NCI-H524 treated with DMSO at 0.1 percent for 48 hours (cell line): Measurements from ENCODE around the gene CYB561D2.

ENCODE experiments used
- DNase-seq: peaks from one replicate; lab custom pipeline; 2025; lab: John Stamatoyannopoulos, UW

The CYB561D2 gene

GRCh38 chr3:50323614-50324199 lies 27.0 kb upstream of the CYB561D2 start:
- no peak for DNase-seq

GRCh38 chr3:50324351-50325112 lies 26.1 kb upstream of the CYB561D2 start:
- DNase-seq, result peak; percentile 3

- no peak for DNase-seq
These were observed 25.6 kb upstream of the CYB561D2 start for GRCh38 chr3:50325113-50325480.

DNA sequence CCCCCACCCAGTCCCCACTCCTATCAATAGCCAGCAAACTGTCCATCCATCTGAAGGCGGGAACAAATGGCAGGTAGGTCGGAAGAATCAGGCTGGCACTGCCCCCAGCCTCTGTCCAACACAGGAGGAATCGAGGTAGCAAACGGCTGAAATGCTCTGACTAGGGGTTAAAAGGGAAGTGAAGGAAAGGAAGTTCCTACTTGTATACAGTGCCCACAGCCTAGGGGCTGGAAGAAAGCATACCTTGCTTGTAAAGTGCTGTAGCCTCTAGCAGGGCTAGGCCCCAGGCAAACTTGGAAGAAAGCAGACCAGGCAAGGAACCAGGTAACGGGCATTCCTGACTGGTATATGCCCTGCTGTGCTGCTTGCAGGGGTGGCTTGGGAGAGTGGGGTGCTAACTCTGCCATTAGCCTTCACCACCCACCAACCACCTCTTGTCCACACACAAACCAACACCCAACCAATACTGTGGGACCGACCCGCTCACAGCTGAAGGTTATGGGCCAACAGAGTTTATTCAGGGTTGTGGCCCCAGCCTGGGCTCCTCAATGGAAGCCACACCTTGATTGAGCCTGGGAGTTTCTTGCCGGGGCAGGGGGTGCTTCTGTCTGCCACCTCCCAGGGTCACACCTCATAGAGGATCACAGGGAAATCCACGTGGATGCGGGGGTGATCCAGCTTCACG lies 25.0 kb upstream of the CYB561D2 start:
- DNase-seq, result no peak

DNA sequence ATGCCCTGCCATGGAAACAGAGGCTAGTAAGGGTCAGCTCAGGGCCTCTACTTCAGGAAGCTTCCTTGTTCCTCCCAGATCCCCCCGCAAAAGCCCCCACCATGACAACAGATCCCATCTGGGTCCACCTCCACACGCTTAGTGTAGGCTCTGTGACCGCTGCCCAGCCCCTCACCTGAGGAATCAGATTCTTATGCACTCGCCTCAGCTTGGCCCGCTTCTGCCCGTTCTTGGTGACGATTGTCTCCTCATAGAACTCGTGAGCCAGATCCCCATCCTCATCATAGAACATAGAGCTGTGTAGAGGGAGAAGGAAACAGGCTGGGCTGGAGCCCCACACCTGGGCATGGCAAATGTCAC lies 24.5 kb upstream of the CYB561D2 start:
- no peak for DNase-seq

- DNase-seq, result no peak
These were observed 23.5 kb upstream of the CYB561D2 start for GRCh38 chr3:50327129-50327528.

- peak; percentile 69 for DNase-seq
These were observed 22.5 kb upstream of the CYB561D2 start, which contains the start of gene TUSC2 for GRCh38 chr3:50327943-50328691. Gene TUSC2, minus strand, starts transcription at chr3:50328223. Its CDS starts 124 bp downstream, at chr3:50328099.

DNA sequence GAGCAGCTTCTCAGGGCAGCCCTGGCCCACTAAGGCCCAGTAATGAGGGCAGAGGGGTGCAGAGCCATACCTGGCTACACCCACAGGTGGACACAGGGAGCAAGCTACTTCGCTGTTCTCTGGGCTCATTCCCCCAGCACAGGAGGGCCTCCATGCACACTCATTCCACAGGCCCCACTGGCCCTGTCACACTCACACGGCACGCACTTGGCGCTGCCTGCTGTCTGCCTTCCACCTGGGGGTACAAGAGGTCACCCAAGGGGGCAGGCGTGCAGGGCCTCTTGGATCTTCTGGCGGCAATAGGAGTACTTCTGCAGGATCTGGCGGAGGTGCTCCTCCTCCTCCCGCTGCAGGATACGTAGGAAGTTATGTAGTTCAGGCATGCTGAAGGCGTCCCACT lies 20.3 kb upstream of the CYB561D2 start:
- no peak for DNase-seq

DNA sequence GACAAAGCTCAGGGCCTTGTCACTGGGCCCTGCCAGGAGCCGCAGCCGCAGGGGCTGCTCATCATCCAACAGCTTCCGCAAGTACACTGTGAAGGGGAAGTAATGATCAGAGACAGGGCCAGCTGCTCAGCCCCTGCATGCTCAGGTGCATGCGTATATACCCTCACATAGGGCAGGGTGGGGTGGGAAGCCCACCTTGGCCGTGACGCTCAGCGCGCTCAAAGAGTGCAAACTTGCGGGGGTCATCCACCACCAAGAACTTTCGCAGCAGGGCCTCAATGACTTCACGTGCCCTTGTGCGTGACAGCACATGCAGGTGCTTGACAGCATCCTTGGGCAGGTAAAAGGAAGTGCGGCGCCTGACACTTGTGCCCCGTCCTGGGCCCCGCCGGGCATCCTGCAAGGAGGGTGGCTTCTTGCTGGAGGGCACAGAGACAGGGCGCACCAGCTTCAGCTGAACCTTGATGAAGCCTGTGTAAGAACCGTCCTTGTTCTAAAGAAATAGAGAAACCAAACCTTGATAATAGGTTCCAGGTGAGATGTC lies 19.2 kb upstream of the CYB561D2 start:
- no peak for DNase-seq

DNA sequence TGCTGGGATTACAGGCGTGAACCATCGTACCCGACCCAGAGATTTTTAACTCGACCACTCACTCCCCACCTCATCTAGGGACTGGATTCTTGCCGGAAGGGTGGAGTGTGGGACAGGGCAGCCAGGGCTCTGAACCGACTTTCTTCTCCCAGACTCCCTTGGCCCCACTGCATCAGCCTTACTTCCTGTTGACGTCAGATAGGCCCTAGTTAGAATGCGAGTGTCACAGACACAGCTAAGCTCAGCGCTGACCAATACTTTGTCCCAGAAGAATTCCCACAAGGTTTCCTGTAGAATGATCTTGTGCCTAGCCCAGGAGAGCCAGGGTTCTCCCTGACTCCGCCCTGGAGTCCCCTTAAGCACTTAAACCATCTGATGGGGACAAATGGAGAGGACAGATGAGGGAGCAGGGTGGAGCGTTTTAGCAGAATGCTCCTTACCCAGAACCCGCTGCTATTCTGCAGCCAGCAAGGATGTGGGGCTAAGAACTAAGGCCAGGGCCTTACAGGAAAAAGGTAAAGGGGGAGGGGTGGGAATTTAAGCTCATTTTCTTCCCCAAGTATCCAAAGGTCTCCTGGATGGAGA lies 16.8 kb upstream of the CYB561D2 start:
- DNase-seq, result no peak

GRCh38 chr3:50334339-50335075 lies 16.2 kb upstream of the CYB561D2 start:
- no peak for DNase-seq

- DNase-seq, result no peak
These were observed 14.0 kb upstream of the CYB561D2 start for GRCh38 chr3:50336452-50337174.

- DNase-seq, result peak; percentile 90
These were observed 13.3 kb upstream of the CYB561D2 start for GRCh38 chr3:50337175-50337861.

DNA sequence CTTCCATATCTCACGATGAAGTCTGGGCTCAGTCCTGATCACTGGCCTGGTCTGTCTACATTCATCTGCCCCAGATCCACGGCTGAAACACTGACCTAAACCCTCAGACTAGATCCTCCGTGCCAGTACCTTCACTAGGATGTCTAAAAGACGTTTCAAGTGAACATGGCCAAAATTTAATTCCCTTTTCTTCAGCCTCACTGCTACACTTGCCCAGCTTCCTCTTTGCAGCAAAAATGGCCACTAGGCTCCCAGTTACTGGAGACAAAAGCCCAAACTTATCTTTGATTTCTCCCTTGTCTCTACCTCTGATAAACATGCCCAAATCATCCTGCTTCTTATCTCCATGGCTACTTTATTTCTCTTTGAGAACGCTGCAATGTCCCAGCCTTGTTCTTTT lies 11.7 kb upstream of the CYB561D2 start:
- DNase-seq, result no peak

DNA sequence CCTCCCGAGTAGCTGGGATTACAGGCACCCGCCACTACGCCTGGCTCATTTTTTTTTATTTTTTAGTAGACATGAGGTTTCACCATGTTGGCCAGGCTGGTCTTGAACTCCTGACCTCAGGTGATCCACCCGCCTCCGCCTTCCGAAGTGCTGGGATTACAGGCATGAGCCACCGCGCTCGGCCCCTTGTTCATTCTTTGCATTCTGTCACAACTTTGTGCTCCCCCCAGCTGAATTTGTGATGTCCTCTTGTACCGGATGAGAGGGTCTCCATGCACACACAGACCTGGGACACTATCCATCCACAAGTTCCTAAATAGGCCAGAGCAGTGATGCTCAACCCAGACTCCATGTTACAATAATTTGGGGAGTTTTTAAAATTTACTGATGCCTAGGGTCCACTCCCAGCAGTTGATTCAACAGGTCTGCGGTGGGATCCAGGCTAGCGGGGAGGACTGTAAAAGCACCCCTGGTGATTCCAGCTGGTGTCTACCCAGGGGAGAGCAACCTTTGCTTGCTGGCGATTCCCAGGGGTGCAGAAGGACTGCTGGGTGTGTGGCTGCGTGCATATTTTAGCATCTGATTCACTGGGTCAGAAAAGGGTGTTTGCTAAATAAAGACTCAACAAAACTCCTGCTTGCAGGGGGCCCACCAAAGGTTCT lies 11.0 kb upstream of the CYB561D2 start:
- DNase-seq, result no peak

GRCh38 chr3:50340147-50340447 lies 10.6 kb upstream of the CYB561D2 start:
- DNase-seq, result no peak

DNA sequence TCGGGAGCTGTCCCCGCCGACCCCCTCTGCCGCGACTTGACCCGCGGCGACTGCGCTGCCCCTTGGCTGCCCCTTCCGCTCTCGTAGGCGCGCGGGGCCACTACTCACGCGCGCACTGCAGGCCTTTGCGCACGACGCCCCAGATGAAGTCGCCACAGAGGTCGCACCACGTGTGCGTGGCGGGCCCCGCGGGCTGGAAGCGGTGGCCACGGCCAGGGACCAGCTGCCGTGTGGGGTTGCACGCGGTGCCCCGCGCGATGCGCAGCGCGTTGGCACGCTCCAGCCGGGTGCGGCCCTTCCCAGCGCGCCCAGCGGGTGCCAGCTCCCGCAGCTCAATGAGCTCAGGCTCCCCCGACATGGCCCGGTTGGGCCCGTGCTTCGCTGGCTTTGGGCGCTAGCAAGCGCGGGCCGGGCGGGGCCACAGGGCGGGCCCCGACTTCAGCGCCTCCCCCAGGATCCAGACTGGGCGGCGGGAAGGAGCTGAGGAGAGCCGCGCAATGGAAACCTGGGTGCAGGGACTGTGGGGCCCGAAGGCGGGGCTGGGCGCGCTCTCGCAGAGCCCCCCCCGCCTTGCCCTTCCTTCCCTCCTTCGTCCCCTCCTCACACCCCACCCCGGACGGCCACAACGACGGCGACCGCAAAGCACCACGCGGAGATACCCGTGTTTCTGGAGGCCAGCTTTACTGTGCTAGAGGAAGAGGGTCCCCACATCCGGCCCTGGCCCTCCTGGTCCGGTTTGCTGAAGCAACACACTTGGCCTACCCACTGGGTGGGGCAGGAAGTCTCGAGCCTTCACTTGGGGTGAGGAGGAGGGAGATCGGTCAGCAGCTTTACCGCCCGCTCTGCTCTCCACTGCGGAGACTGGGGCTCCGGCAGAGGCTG lies 10.0 kb upstream of the CYB561D2 start, which contains the start of gene RASSF1:
RASSF1 (minus strand) TSS at position 389 of the 882 bp plus-strand sequence; CDS start at position 358, 31 bp downstream.
- no peak for DNase-seq

DNA sequence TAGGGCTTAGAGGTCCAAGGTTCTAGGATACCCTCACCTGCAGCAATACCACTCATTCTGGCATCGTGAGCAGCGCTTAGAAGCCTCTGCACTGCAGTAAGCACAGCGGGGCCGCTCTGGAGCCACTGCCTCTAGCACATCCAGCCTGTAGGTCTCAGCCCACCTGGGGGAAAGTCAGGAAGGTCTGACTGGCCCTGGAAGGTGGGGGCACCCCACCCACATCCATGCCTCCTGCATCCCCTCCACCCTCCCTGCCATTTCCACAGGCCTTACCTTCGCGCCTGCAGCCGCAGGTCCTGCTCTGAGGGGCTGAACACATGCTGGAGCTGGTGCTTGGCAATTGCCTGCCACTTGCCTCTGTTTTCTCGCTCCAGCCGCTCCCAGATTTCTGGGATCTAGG lies 9.1 kb upstream of the CYB561D2 start:
- DNase-seq, result no peak
